ENCODE results near the gene SLC22A17.
"Not testable (repeated sequence)": the region's sequence is repeated elsewhere in the genome, so short reads cannot be mapped to it uniquely, and the experiment has no call there.

SLC22A17 gene

DNA sequence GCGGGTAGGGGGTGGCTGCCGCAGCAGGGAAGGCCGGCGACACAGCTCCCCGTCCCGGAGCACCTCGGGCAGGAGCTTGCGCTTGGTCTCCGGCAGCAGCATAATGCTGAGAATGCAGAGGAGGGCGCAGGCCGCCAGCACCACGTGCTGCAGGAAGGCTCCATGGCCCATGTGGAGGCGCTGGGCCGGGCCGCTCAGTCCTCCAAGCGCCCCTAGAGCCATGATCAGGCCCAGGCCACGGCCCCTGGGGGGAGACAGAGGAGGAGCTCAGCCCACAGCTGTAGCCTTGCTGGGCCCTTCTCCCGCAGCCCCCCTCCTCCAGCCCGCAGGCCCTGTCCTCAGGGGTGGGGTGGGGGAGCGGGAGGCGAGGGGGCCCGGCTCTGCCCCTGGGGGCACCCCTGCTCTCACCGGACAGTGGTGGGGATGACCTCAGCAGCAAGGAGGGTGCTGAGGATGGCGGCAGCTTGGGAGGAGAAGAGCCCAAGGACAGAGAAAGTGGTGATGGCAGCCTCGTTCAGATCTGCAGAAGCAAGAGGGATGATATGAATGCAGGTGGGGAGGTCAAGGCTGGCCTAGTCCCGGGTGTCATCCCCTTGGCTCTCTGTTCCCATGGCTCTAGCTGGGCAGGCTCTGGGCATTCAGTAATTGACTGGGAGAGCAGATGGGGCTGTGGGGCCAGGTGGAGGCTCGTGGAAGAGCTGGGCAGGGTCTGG, 5.8 kb downstream of the SLC22A17 start:
- in situ Hi-C loops (cut with MboI; ENCODE audit: low sequenced_read_pairs): no loop called here

DNA sequence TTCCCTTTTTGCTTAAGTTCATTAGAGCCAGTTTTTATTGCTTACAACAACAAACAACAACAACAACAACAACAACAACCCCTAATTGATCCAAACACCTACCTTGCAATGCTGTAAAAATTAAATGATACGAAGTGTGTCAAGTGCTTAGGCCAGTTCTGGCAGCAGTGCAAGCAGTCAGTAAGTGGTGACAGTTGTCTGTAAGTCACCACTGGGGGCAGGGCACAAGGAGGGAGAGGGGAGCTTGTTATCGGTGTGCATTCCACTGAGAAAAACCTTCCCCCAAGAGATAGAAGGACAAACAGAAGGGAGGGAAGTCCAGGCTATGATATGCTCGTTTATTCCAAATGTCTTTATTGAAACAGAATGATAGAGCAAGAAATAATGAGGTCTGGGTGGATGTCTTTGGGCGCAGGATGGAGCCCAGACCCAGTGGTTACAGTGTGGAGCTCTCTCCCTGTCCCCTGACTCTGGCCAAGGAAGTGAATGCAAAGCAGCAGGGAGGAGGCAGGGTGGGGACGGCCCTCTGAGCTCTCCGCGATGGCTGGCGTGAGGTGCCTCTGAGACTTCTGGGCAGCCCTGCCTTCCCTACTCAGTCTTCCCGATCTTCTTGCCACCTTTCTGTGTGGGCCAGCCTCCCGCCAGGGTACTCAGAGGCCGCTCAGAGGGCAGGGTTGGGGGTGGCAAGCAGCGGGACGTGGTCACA, 6.5 kb downstream of the SLC22A17 start:
- in situ Hi-C loops (cut with MboI; ENCODE audit: low sequenced_read_pairs): no loop called here

GRCh38 chr14:23344481-23344880, 8.2 kb downstream of the SLC22A17 start:
- in situ Hi-C loops (cut with MboI; ENCODE audit: low sequenced_read_pairs): no loop called here

- in situ Hi-C loops (cut with MboI; ENCODE audit: low sequenced_read_pairs): no loop called here
Observed at GRCh38 chr14:23339506-23340268, 13.0 kb downstream of the SLC22A17 start.

GRCh38 chr14:23335623-23336022, 17.1 kb downstream of the SLC22A17 start:
- in situ Hi-C loops (cut with MboI; ENCODE audit: low sequenced_read_pairs): no loop called here

DNA sequence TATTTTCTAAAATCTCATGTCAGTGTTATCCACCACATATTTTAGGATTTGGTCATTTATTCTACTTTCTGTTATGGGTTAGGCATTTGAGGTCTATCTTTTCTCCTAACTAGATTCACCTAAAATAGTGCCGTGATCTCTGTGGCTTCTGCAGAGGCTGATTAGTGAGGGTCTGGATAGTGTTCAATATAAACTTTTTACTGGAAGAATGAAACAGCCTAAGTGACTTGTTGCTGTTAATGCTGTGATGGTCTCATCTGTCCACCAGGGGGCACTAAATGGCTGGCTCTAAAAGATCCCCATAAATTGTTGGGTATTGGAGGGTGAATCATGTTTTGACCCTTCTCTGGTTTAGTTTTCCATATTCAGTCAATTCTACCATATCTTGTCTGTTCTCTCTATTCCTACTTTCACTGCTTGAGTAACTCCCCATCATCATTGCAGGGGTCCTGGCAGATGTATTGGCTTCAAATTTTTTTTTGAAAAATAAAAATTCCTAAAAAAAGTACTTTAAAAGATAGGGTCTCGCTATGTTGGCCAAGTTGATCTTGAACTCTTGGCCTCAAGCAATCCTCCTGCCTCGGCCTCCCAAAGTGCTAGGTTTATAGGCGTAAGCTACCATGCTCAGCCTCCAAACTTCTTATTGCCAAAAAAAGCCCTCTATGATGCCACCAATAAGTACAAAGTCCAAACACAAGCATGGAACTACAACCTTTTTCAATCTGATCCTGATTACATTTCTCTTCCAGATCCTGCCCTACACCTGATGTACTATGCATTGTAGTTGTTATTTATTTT, 24.5 kb downstream of the SLC22A17 start:
- in situ Hi-C loops (cut with MboI; ENCODE audit: low sequenced_read_pairs): no loop called here

GRCh38 chr14:23326491-23327332, 26.0 kb downstream of the SLC22A17 start:
- in situ Hi-C loops (cut with MboI; ENCODE audit: low sequenced_read_pairs): no loop called here

DNA sequence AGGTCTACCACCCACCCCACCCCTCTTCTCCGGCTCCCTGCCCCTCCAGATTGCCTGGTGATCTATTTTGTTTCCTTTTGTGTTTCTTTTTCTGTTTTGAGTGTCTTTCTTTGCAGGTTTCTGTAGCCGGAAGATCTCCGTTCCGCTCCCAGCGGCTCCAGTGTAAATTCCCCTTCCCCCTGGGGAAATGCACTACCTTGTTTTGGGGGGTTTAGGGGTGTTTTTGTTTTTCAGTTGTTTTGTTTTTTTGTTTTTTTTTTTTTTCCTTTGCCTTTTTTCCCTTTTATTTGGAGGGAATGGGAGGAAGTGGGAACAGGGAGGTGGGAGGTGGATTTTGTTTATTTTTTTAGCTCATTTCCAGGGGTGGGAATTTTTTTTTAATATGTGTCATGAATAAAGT, 26.9 kb downstream of the SLC22A17 start:
- in situ Hi-C loops (cut with MboI; ENCODE audit: low sequenced_read_pairs): not testable (repeated sequence)

GRCh38 chr14:23324993-23325392, 27.7 kb downstream of the SLC22A17 start:
- in situ Hi-C loops (cut with MboI; ENCODE audit: low sequenced_read_pairs): no loop called here

DNA sequence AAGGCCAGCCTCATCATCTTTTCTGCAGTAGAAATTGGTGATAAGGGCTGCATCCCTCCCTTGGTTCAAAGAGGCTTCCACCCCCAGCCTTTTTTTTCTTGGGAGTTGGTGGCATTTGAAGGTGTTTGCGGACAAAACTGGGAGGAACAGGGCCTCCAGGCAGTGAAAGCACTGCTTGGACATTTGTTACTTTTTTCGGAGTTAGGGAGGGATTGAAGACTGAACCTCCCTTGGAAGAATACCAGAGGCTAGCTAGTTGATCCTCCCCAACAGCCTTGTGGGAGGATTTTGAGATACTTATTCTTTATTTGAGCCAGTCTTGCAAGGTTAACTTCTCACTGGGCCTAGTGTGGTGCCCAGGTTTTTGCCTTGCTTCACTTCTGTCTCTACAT, 28.2 kb downstream of the SLC22A17 start:
- in situ Hi-C loops (cut with MboI; ENCODE audit: low sequenced_read_pairs): no loop called here

DNA sequence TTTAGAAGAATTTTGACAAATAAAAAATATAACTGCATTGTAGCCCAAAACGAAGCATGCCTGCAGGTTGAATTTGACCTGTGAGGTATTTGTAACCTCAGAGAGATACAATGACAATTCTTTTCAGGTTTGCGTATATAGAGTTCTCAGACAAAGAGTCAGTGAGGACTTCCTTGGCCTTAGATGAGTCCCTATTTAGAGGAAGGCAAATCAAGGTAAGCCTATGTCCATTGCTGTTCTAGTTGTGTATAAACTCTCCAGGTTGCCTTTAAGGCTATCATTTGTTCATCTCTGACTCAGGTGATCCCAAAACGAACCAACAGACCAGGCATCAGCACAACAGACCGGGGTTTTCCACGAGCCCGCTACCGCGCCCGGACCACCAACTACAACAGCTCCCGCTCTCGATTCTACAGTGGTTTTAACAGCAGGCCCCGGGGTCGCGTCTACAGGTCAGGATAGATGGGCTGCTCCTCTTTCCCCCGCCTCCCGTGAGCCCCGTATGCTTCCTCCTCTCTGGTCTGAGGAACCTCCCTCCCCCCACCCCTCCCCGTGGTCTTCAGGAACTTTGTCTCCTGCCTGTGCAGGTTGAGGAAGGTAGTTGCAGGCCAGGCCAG, 28.7 kb downstream of the SLC22A17 start:
- in situ Hi-C loops (cut with MboI; ENCODE audit: low sequenced_read_pairs): no loop called here

- in situ Hi-C loops (cut with MboI; ENCODE audit: low sequenced_read_pairs): no loop called here
Observed at GRCh38 chr14:23322568-23323517, 29.8 kb downstream of the SLC22A17 start.

DNA sequence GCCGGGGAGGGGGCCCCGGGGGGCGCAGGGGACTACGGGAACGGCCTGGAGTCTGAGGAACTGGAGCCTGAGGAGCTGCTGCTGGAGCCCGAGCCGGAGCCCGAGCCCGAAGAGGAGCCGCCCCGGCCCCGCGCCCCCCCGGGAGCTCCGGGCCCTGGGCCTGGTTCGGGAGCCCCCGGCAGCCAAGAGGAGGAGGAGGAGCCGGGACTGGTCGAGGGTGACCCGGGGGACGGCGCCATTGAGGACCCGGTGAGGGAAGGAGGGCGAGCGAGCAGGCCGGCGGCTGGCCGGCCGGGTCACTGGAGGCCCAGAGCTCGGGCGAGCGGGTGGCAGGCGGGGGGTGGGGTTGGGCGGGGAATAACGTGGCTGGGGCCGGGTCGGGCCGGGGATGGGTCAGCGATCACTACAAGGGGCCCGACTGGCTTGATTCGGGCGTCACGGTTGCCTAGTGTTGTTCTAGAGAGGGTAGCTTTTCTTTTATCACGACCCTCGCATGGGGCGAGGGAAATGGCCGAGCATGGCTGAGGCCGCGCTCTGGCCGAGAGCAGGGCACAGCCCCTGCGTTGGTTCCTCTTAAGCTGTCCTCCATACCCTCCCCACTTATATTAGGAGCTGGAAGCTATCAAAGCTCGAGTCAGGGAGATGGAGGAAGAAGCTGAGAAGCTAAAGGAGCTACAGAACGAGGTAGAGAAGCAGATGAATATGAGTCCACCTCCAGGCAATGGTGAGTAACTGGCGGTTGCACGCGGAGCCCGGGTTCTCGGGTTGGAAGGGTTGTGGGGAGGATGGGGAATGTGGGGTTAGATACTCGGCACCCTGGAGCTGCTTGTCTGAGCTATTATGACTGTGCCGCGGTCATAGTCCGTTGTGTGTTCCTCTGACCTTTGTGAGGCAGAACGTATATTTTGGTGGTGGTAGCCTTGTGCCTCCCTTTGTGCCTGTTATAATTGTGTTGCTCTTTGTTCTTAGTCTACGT, 30.8 kb downstream of the SLC22A17 start:
- in situ Hi-C loops (cut with MboI; ENCODE audit: low sequenced_read_pairs): no loop called here

DNA sequence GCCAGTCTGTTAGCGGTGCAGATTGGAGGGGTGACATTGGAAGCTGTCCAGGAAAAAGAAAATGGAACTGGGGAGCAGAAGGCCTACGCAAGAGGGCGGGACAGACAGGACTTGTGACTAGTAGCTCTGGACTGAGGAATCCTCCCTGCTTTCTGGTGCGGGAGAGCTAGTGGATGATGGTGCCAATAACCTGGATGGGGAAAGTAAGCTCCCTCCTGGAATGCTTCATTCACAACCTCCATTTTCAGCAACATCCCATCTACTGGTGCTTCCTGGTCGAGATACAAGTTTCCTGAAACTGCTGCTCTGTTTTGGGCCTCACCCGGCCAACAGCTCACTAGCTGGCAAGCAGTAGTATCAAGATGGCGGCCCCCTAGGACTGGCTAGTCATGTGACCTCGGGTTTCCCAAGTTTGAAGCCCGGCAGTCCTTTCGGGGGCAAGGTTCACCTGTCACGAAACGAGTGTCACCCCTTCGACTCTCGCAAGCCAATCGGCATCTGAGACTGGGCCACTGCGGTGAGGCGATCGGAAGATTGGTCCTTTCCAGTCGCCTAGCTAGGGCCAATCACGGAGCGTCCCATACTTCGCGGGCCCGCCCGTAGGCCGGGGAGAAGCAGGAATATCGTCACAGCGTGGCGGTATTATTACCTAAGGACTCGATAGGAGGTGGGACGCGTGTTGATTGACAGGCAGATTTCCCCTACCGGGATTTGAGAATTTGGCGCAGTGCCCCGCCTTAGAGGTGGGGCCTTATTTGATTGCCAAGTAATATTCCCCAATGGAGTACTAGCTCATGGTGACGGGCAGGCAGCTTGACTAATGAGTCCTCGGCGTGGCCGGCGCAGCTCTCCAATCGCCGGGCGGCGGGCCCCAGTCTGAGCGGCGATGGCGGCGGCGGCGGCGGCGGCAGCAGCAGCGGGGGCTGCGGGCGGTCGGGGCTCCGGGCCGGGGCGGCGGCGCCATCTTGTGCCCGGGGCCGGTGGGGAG, 31.8 kb downstream of the SLC22A17 start, which contains the start of gene PABPN1:
TSS of gene PABPN1 (plus strand) at position 874 of the 988 bp plus-strand sequence. CDS start at position 887, 13 bp downstream.
- in situ Hi-C loops (cut with MboI; ENCODE audit: low sequenced_read_pairs): no loop called here

GRCh38 chr14:23319746-23320583, 32.7 kb downstream of the SLC22A17 start:
- in situ Hi-C loops (cut with MboI; ENCODE audit: low sequenced_read_pairs): no loop called here
